Subcutaneous adipose tissue (tissue), 4 donors: Measurements from ENCODE around the gene AP1S3. TPM values are rescaled to one million over a fixed set of nuclear protein-coding genes. Genes with fewer than 3 reads are reported as not detected.

Source experiments
- total RNA-seq, 4 donors: library from RNA; depleted of rRNA; stranded (reverse); fragments of >200 nt; gene quantifications; one replicate each; pipeline ENCODE4 v1.1.0, GENCODE V29; 2016
- TF ChIP-seq, protein P1 (sequence below): fragments of 450-650 bp; IDR thresholded peaks from one replicate; pipeline ENCODE4 v1.5.1; 2016; ENCODE audit warnings: low read depth, mild to moderate bottlenecking, control low read depth, antibody characterized with exemption, moderate library complexity

Gene AP1S3
- total RNA-seq, 4 donors from 2014 or later: 0.19 to 9.3 (median 1.2) TPM

DNA sequence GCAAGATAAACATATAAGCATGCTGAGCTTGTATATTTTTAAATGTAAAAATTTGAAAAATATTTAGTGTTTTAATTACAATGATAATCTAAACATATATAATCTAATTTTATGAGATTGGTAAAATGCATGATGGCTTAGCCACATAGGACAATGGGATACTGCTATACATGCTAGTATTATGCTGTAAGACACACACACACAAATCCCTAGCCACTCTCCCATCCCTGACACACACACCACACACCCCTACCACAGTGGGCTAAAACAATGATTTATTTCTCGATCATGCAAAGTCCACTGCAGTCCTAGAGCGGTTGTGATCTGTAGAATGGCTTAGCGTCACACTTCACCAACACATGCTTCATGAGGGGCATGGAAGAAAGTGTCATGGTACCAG, 36.3 kb upstream of the AP1S3 start:
- TF ChIP-seq, protein P1, sequence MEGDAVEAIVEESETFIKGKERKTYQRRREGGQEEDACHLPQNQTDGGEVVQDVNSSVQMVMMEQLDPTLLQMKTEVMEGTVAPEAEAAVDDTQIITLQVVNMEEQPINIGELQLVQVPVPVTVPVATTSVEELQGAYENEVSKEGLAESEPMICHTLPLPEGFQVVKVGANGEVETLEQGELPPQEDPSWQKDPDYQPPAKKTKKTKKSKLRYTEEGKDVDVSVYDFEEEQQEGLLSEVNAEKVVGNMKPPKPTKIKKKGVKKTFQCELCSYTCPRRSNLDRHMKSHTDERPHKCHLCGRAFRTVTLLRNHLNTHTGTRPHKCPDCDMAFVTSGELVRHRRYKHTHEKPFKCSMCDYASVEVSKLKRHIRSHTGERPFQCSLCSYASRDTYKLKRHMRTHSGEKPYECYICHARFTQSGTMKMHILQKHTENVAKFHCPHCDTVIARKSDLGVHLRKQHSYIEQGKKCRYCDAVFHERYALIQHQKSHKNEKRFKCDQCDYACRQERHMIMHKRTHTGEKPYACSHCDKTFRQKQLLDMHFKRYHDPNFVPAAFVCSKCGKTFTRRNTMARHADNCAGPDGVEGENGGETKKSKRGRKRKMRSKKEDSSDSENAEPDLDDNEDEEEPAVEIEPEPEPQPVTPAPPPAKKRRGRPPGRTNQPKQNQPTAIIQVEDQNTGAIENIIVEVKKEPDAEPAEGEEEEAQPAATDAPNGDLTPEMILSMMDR: no peak

DNA sequence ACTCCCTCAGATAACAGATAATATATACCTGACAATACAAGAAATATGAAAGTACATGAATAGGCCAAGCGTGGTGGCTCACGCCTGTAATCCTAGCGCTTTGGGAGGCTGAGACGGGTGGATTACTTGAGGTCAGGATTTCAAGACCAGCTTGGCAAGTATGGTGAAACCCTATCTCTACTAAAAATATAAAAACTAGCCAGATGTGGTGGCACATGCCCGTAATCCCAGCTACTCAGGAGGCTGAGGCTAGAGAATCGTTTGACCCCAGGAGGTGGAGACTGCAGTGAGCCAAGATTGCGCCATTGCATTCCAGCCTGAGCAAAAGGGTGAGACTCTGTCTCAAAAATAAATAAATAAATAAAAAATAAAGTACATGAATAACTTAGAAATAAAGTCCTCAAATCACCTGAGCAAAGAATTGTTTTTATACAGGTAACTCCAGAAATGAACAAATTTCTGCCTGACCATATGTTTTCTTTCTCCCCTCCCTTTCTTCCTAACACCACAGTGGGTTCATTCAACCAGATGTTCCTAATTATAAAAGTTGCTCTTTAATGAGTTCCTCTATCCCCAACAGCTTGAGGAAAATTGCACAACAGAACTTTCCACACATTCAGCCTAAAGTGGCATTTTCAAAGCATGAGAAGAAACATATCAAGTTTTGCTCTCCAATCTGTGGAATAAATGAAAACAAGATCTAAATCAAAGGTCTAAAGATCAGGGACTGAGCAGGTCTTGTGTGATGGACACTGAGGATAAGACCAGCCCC, 33.6 kb upstream of the AP1S3 start:
- TF ChIP-seq, protein P1: no peak

DNA sequence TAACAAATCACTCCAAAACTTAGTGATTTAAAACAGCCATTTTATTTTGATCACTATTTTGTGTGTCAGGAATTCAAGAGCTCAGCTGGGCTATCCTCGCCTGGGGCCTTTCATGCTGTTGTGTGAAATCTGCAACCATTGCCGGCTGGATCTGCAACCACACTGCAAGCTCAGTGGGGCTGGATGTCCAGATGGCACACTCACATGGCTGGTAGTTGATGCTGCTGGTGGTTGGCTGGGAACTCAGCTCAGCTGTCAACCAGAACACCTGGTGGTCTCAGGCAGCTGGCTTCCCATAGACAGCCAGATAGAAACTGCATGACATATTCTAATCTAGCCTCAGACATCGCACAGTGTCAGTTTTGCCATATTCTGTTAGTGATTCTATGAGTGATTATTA, 30.6 kb upstream of the AP1S3 start:
- TF ChIP-seq, protein P1: no peak

DNA sequence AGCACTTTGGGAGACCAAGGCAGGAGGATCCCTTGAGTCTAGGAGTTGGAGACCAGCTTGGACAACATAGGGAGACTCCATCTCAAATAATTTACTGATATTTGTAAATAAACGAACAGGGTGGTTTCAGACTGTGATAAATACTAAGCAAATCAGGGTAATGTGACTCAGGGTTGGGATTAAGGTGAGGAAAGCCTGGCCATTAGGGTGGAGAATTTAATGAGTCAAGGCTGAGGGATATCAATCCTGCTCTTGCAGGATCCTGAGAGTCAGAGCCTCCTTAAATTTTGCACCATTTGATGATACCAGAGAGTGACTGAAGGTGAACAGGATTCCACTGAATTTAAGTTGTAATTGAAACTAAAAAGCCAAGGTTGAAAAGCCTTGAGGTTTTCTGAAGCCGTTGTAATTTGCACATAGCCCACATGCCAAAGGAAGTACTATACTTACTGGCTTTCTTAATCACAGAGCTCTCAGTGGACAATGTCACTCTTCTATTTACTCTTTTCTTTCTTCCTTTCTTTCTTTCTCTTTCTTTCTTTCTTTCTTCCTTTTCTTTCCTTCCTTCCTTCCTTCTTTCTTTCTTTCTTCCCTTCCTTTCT, 28.6 kb upstream of the AP1S3 start:
- TF ChIP-seq, protein P1: no peak

DNA sequence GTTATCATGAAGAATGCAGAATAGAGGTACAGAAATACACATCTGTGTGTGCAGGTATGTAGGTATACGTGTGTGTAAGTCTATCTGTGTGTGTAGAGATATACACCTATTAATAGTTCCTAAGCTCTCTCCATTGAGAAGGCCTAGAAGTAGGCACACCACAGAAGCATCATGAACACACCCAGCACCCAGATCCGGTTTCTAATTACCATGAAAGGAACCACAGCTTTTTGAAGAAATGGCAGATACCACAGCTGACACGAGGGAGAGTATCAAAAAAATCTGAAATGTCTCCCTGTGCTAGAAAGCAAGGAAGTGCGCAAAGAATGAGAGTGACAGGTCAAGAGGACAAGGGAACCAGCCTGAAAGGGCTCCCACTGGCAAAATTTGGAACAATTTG, 27.7 kb upstream of the AP1S3 start:
- TF ChIP-seq, protein P1: no peak

DNA sequence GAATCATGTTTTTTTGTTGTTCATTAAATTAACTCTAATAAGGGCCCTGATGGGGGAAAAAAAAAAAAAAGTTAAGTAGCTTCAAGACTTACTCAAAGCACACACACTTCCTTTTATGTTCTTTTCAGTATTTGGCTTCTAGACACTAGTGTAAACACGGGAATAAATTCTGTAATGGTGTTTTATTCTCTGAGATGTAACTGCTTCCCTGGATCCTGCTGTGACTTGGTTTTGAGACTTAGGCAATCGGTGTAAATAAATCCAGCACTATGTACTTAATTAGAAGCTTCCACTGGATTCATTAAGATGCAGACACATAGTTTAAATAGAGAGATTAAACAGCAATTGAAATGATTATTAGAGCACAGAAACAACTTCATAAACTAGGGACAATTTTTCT, 26.1 kb upstream of the AP1S3 start:
- TF ChIP-seq, protein P1: no peak

DNA sequence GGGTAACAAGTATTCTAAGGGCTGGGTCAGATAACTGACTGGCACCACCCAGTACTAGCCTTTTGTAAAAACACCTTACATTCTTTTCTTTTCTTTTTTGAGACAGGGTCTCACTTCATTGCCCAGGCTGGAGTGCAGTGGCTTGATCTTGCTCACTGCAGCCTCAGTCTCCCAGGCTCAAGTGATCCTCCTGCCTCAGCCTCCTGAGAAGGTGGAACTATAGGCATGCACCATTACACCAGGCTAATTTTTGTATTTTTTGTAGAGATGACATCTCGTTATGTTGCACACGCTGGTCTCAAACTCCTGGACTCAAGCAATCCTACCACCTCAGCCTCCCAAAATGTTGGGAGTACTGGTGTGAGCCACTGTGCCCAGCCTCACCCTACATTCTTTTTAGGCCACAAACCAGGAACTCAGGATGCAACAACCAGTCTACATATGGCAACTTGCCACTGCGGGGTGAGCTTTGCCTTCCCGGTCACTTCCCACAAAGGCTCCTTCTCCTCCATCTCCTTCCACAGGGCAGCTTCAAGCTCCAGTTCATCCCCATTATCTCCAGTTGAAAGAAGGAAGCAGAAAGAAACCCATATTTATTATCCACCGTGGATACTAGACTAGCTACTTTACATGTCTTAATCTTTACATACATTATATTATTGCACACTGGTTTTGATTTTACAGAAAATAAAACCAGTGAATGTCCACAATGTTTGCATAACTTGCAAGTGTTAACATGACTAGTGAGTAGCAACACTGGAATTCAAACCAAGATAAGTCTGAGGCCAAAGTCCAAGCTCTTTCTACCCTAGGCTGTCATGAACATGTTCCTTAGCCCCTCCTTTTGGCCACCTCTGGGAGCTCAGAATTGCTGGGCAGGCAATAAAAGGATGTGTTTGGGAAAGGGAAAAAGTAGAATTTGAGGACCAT, 23.7 kb upstream of the AP1S3 start:
- TF ChIP-seq, protein P1: no peak
